Neural cell (in vitro differentiated cells): ENCODE data around the gene ASPSCR1.

Experiments used
- CTCF ChIP-seq: fragments of 450-650 bp; IDR thresholded peaks from 2 replicates; pipeline ENCODE4 v1.5.1; 2014; ENCODE audit warnings: antibody characterized with exemption, mild to moderate bottlenecking, moderate library complexity; ENCODE audit not compliant: poor library complexity, severe bottlenecking
- EP300 ChIP-seq: fragments of 450-650 bp; conservative IDR thresholded peaks from 2 replicates; pipeline ENCODE4 v1.6.1; 2014; ENCODE audit warnings: antibody characterized with exemption, mild to moderate bottlenecking, moderate library complexity; ENCODE audit not compliant: poor library complexity, severe bottlenecking
- EZH2 ChIP-seq: fragments of 200-600, 300-800 bp; shearing (Covaris generic), sonication (generic); IDR thresholded peaks from 2 replicates; pipeline ENCODE4 v1.6.1; 2014; ENCODE audit warnings: antibody characterized with exemption, low read length, borderline replicate concordance, mild to moderate bottlenecking; ENCODE audit not compliant: insufficient read depth, poor library complexity, severe bottlenecking
- MXI1 ChIP-seq: fragments of 450-650 bp; conservative IDR thresholded peaks from 2 replicates; pipeline ENCODE4 v1.6.1; 2014; ENCODE audit warnings: antibody characterized with exemption, mild to moderate bottlenecking; ENCODE audit not compliant: poor library complexity, severe bottlenecking
- POLR2AphosphoS5 ChIP-seq: IDR thresholded peaks from 2 replicates; pipeline ENCODE4 v1.6.1; 2012
- RAD21 ChIP-seq: fragments of 450-650 bp; conservative IDR thresholded peaks from 2 replicates; pipeline ENCODE4 v1.6.1; 2014; ENCODE audit warnings: antibody characterized with exemption, mild to moderate bottlenecking, moderate library complexity
- REST ChIP-seq: IDR thresholded peaks from 2 replicates; pipeline ENCODE4 v1.6.1; 2012; ENCODE audit warnings: borderline replicate concordance
- TAF1 ChIP-seq: IDR thresholded peaks from 2 replicates; pipeline ENCODE4 v1.6.1; 2012; ENCODE audit warnings: low read depth

GRCh38 chr17:82055965-82056728 is 78.7 kb downstream of the ASPSCR1 start:
- no peak for TF ChIP-seq EP300
- no peak for TF ChIP-seq CTCF
- no peak for TF ChIP-seq POLR2AphosphoS5
- no peak for TF ChIP-seq EZH2
- TF ChIP-seq TAF1: no peak
- TF ChIP-seq MXI1: no peak
- TF ChIP-seq RAD21: no peak
- TF ChIP-seq REST: no peak
